KMS-11 (cell line): ENCODE data around the gene CASP7.
"Not testable (repeated sequence)": the region's sequence is repeated elsewhere in the genome, so short reads cannot be mapped to it uniquely, and the experiment has no call there.

Source experiments
- H2AFZ ChIP-seq: fragments of 200-600 bp; sonication (generic); 2 replicates; pipeline ENCODE4 v1.6.1; 2016; ENCODE audit warnings: antibody characterized with exemption, mixed run types, low read depth
- H3K27ac ChIP-seq: fragments of 200-600 bp; sonication (generic); 2 replicates; pipeline ENCODE4 v1.6.1; 2016; ENCODE audit warnings: mild to moderate bottlenecking, mixed run types
- H3K27me3 ChIP-seq: fragments of 200-600 bp; sonication (generic); 2 replicates; pipeline ENCODE4 v1.6.1; 2017; ENCODE audit warnings: mild to moderate bottlenecking, low read depth, mixed run types, moderate library complexity; ENCODE audit not compliant: insufficient read depth
- H3K36me3 ChIP-seq: fragments of 200-600 bp; sonication (generic); 2 replicates; pipeline ENCODE4 v1.6.1; 2017; ENCODE audit warnings: mild to moderate bottlenecking, mixed run types; ENCODE audit not compliant: insufficient read depth
- H3K4me1 ChIP-seq: fragments of 200-600 bp; sonication (generic); 2 replicates; pipeline ENCODE4 v1.6.1; 2016; ENCODE audit warnings: mild to moderate bottlenecking, low read depth, mixed run types; ENCODE audit not compliant: poor library complexity, severe bottlenecking
- H3K4me2 ChIP-seq: fragments of 200-600 bp; sonication (generic); 2 replicates; pipeline ENCODE4 v1.7.0; 2016; ENCODE audit warnings: mild to moderate bottlenecking, mixed run types
- H3K4me3 ChIP-seq: fragments of 200-600 bp; sonication (generic); IDR thresholded peaks from 2 replicates; pipeline ENCODE4 v1.6.1; 2017; ENCODE audit warnings: low read depth, low read length, mixed read lengths; ENCODE audit not compliant: insufficient read depth
- H3K79me2 ChIP-seq: fragments of 200-600 bp; sonication (generic); 2 replicates; pipeline ENCODE4 v1.6.1; 2016; ENCODE audit warnings: low read depth, mixed run types; ENCODE audit not compliant: insufficient read depth
- H3K9ac ChIP-seq: fragments of 200-600 bp; sonication (generic); 2 replicates; pipeline ENCODE4 v1.6.1; 2016; ENCODE audit warnings: mild to moderate bottlenecking, mixed run types
- H4K20me1 ChIP-seq: fragments of 200-600 bp; sonication (generic); 2 replicates; pipeline ENCODE4 v1.6.1; 2016; ENCODE audit warnings: mild to moderate bottlenecking, mixed run types; ENCODE audit not compliant: insufficient read depth
- TF ChIP-seq, protein P1 (sequence below): fragments of 200-600 bp; sonication (generic); conservative IDR thresholded peaks from 2 replicates; pipeline ENCODE4 v1.6.1; 2017; ENCODE audit warnings: low read depth, mild to moderate bottlenecking, antibody characterized with exemption, low read length, moderate library complexity, mixed read lengths

The CASP7 gene

DNA sequence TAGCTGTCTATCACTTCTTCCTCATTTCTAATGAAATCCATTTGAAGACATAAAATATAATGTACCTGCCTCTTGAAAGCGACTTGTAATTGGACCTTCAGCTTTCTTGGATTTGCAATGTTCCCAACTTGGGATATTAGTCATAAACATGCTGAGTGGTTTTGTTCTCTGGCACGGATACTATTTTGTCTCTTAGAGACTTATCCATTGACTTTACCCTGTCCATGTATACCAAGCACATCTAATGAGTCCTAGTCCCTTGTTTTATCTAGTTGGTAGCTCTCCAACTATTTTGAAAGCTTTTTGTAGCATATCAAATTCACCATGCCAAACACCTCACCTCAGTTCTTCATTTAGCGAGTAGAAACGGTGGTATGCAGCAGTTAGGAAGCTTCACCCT is 90.6 kb downstream of the CASP7 start:
- H3K27me3 ChIP-seq: no peaks in the 10 kb centered on the region
- TF ChIP-seq, protein P1, sequence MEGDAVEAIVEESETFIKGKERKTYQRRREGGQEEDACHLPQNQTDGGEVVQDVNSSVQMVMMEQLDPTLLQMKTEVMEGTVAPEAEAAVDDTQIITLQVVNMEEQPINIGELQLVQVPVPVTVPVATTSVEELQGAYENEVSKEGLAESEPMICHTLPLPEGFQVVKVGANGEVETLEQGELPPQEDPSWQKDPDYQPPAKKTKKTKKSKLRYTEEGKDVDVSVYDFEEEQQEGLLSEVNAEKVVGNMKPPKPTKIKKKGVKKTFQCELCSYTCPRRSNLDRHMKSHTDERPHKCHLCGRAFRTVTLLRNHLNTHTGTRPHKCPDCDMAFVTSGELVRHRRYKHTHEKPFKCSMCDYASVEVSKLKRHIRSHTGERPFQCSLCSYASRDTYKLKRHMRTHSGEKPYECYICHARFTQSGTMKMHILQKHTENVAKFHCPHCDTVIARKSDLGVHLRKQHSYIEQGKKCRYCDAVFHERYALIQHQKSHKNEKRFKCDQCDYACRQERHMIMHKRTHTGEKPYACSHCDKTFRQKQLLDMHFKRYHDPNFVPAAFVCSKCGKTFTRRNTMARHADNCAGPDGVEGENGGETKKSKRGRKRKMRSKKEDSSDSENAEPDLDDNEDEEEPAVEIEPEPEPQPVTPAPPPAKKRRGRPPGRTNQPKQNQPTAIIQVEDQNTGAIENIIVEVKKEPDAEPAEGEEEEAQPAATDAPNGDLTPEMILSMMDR: no peak

DNA sequence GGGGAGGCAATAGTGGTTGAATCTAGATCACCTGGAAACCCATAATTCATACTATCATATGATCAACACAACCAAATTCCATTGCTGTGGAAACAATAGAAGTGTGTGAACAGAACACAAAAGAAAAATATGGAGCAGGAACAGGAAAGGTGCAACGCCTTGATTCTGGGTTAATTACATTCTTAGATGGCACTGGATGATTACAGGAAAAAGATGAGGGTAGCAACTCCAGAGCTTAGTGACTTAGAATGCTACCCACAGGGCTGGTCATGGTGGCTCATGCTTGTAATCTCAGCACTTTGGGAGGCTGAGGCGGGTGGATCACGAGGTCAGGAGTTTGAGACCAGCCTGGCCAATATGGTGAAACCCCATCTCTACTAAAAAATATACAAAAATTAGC is 91.4 kb downstream of the CASP7 start:
- not testable (repeated sequence) for H3K27me3 ChIP-seq, H3K4me1 ChIP-seq, H3K4me3 ChIP-seq, H3K9ac ChIP-seq, H3K27ac ChIP-seq, H3K79me2 ChIP-seq, H2AFZ ChIP-seq, H3K36me3 ChIP-seq, H3K4me2 ChIP-seq, H4K20me1 ChIP-seq

More for the DNA sequence above, 90.6 kb downstream of the CASP7 start:
- Histone ChIP-seq H3K4me1 (no peaks in the 10 kb centered on the region), H3K4me3 (no peak overlapping the region), H3K27ac (no peak overlapping the region), H3K9ac (no peak overlapping the region), H4K20me1 (no peaks in the 10 kb centered on the region), H2AFZ (no peak overlapping the region), H3K4me2 (no peak overlapping the region), H3K79me2 (no peaks in the 10 kb centered on the region), H3K36me3 (no peaks in the 10 kb centered on the region)

DNA sequence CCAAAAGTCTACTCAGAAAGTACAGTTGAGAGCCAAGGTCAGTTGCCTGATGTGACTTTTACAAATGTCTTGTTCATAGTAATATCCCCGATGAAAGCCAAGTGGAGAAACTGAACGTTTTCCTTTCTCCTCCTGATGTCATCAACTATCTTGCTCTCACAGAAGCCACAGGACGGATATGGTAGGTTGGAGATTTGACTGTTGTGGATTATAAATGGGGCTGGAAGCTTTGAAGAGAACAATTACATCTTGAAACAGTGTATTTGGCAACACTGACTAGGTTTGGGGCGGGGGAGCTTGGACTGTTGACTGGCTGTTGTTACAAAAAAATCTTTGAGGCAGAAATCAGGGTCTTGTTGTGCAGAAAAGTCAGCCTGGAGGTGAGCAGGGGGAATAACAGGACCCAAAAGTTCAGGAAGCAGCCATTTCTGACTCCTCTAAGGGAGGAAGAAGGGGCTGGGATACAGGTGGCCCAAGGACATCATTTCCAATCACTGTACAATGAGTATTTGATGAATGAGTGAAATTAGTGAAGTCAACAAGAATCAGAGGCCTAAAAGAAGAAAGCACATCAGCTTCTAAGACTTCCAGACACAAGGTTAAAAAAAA is 96.1 kb downstream of the CASP7 start:
- Histone ChIP-seq H3K36me3 (no peaks in the 10 kb centered on the region), H3K4me1 (no peaks in the 10 kb centered on the region), H3K79me2 (no peaks in the 10 kb centered on the region), H3K4me3 (no peak overlapping the region), H3K27ac (no peak overlapping the region), H3K27me3 (no peaks in the 10 kb centered on the region), H2AFZ (no peak overlapping the region), H4K20me1 (no peaks in the 10 kb centered on the region), H3K9ac (no peak overlapping the region), H3K4me2 (no peak overlapping the region)
- TF ChIP-seq, protein P1: no peak

DNA sequence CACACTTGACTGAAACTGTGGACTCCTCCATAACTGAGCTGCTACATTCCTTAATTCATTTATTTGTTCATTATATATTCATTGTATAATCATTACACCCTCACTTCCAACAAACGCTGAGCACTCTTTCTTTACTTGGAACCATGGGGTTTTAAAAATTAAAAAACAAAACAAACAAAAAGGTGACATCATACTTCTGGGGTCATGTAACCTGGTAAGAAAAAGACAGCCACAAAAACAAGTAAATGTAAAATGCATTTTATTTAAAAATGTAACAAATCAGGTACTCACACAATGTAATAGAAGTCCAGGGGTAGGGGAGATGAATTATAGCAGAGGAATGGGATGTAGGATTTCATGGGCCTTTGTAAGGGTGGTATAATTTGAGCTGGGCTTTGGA is 96.8 kb downstream of the CASP7 start:
- Histone ChIP-seq H4K20me1 (no peaks in the 10 kb centered on the region), H3K4me3 (no peak overlapping the region), H3K9ac (no peak overlapping the region), H3K4me1 (no peaks in the 10 kb centered on the region), H3K36me3 (no peaks in the 10 kb centered on the region), H3K27ac (no peak overlapping the region), H3K79me2 (no peaks in the 10 kb centered on the region), H3K27me3 (no peaks in the 10 kb centered on the region), H2AFZ (no peak overlapping the region), H3K4me2 (no peak overlapping the region)
- TF ChIP-seq, protein P1: no peak
